GM12891 (cell line): ENCODE data around the gene TFF1.

Source experiments
- PAX5 ChIP-seq: IDR thresholded peaks from 2 replicates; pipeline ENCODE4 v1.6.1; 2011; ENCODE audit warnings: low read length, moderate library complexity, mild to moderate bottlenecking; ENCODE audit not compliant: insufficient read depth, severe bottlenecking
- POLR2A ChIP-seq: IDR thresholded peaks from 2 replicates; pipeline ENCODE4 v1.6.1; 2011; ENCODE audit warnings: low read depth, low read length, control low read depth
- POLR2AphosphoS5 ChIP-seq: IDR thresholded peaks from 2 replicates; pipeline ENCODE4 v1.6.1; 2011; ENCODE audit warnings: low read depth, low read length, control low read depth

DNA sequence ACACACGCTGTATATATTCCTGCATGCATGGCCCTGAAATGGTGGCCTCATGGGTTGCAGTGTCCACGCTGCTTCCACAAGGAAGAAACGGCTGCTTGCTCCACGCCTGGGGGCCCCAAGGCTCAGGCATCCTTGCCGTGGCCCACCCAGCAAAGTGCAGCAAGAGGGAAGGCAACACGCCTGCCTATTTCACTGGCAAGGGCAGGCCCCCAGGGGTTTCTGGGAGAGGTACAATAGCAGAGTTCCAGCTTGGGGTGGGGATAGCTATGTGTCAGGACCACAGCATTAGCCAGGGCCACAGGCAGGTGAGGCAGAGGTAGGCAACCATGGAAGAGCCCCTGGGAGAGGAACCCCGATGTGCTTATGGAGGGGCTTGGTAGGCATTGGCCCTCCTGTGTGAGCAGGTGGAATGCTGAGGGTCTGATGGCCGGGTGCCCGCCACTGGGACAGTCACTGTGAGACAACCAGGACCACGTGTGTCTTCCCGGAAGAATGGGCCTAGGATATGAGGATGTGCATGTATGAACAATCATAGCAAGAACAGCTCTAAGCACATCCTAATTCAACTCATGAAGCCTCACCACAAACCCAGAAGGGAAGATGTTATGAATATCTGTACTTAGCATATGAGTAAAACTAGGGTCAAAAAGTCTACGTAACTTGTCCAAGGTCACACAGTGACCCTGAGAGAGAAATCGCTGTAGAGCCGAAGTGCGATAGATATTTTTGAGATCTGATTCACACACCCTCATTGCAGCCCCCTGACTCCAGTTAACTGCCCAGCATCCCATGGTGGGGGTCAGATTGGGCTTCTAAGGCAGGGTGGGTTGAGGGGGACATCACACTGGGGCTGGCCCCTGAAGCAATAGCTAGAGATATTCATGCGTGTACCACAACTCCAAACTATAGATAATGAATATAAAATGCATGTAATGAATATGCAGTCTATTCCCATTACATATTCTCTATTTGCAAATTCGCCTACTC lies 27.3 kb downstream of the TFF1 start:
- no peak for TF ChIP-seq POLR2A
- no peak for TF ChIP-seq PAX5
- no peak for TF ChIP-seq POLR2AphosphoS5
